ENCODE data around the gene TNFRSF19.

The TNFRSF19 gene

DNA sequence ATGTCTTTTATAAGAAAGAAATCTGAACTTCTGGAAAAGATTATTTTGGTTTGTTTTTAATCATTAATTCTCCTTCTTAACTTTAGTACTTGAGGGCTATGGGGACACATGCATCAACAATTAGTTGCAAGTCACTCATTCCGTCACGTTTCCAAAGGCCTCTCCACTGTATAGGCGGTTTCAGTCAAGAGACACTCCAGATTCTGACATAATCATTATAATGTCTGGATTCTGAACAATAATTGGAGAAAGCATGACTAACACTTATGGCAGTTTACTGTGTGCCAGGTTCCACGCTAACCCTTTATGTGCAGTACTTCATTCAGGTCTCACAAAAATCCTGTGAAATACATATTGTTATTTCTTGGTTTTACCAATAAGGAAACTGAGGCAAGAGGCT lies 71.9 kb downstream of the TNFRSF19 start:
- no peak overlapping the region for H3K27ac ChIP-seq
- TF ChIP-seq, protein P1, sequence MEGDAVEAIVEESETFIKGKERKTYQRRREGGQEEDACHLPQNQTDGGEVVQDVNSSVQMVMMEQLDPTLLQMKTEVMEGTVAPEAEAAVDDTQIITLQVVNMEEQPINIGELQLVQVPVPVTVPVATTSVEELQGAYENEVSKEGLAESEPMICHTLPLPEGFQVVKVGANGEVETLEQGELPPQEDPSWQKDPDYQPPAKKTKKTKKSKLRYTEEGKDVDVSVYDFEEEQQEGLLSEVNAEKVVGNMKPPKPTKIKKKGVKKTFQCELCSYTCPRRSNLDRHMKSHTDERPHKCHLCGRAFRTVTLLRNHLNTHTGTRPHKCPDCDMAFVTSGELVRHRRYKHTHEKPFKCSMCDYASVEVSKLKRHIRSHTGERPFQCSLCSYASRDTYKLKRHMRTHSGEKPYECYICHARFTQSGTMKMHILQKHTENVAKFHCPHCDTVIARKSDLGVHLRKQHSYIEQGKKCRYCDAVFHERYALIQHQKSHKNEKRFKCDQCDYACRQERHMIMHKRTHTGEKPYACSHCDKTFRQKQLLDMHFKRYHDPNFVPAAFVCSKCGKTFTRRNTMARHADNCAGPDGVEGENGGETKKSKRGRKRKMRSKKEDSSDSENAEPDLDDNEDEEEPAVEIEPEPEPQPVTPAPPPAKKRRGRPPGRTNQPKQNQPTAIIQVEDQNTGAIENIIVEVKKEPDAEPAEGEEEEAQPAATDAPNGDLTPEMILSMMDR (IDR thresholded peaks at IDR 0.05): no peak
- H3K4me3 ChIP-seq: no peak overlapping the region
- no peak for DNase-seq (ENCODE audit: low spot score)

DNA sequence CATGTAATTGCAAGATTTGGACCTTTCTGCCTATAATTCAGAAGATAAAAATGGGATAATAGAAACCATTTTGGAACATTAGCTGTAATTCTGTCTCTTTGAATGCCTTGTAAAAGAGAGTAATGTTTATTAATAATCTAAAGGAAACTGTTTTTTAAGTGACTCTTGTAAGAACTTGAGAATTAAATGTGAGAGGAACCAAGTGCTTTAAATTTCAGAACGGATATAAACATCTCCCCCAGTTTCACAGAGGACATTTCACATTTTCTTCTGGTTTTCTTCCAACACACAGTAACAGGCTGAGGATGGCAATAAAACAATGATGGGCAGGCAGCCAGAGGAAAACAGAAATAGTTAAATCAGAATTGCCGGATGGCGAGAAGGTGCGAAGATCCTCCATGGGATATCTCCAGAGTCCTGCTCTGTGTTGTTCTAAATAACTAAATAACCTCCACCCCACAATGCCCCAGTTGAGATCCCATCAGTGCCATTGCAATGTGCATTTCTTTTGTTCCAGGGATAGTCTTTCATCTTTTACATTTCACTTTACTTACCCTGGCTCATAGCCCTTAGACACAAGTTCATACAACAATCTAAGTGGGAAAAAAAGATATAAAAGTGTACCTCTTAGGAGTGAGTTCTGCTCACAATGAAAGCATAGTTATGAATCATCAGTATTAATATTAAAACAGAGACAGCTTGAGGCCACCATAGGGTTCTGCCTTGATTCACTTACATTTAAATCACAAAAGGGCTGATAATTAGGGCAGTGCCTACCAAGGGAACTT lies 73.3 kb downstream of the TNFRSF19 start:
- DNase-seq (ENCODE audit: low spot score): no peak
- TF ChIP-seq, protein P1 (IDR thresholded peaks at IDR 0.05): no peak
- no peak overlapping the region for H3K4me3 ChIP-seq
- H3K27ac ChIP-seq: no peak overlapping the region

DNA sequence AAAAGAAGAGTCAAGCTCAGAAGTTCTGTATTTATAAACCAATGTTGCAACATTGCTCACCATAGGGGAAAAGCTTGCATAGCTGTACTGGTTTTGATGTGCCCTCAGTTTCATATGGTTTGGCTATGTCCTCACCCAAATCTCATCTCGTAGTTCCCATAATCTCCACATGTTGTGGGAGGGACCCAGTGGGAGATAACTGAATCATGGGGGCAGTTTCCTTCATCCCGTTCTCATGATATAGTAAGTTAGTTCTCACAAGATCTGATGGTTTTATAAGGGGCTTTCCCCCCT lies 73.9 kb downstream of the TNFRSF19 start:
- no peak for DNase-seq (ENCODE audit: low spot score)
- Histone ChIP-seq H3K4me3 (no peak overlapping the region), H3K27ac (no peak overlapping the region)
- TF ChIP-seq, protein P1 (IDR thresholded peaks at IDR 0.05): no peak

DNA sequence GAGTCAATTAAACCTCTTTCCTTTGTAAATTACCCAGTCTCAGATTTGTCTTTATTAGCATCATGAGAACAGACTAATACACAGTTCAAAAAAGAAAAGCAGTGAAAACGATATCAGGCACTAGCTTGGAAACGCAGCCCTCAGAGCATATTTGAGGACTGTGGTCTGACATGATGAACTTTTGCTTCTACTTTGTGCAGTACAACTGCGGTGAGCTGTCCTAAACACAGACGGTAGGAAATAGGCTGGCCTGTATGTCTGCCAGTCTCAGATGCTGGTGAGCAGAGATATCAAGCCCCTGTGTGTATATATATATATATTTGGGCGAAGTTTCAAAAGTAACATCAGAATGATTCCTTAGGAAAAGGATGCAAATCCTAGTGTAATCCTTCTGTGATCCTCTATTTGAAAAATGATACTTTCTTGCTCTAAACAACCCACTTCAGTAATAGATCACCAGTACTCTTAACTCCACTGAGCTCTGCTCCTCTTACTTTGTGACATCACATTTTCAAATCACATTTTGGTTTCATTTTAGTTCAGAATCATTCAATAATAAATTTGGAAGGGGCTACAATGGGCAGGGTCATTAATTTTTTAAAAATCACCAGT lies 74.4 kb downstream of the TNFRSF19 start:
- TF ChIP-seq, protein P1 (IDR thresholded peaks at IDR 0.05): no peak
- H3K27ac ChIP-seq: no peak overlapping the region
- H3K4me3 ChIP-seq: no peak overlapping the region
- DNase-seq (ENCODE audit: low spot score): no peak

DNA sequence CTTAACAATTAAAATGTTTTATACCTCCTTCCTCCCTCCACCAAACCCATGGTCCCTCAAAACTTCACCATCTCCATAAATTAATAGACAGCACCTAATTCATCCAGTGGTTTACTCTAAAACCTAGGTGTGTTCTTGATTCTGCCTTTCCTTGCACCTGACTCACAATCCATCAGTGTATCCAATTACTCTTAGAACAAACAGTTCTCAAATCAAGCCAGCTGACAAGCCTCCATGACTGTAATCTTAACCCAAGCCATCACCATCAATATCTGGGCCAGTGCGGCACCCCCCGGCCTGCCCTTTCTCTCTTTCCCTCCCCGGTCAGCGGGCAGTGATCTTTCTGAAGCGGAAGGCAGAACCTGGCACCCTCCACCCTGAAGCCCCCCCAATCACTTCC lies 75.6 kb downstream of the TNFRSF19 start:
- H3K4me3 ChIP-seq: no peak overlapping the region
- no peak overlapping the region for H3K27ac ChIP-seq
- TF ChIP-seq, protein P1 (IDR thresholded peaks at IDR 0.05): no peak
- no peak for DNase-seq (ENCODE audit: low spot score)

DNA sequence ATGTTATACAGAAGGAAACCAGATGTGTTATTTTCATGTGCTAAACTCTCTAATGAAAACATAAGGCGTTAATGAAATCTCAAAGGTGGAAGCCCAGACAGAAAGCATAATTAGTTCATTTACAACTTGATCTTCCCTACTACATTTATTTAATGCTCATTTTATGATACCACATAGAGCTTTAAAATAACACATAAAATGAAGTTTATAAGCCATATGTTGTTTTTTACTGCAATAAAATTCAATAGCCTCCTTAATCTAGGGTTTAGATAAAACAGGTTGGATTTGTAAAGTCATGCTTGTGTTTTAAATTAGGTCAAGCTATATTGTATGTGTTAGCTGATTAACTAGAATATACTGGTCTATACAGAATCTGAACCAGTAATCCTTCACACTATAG lies 81.2 kb downstream of the TNFRSF19 start:
- Histone ChIP-seq H3K4me3 (no peak overlapping the region), H3K27ac (no peak overlapping the region)
- TF ChIP-seq, protein P1 (IDR thresholded peaks at IDR 0.05): no peak
- DNase-seq (ENCODE audit: low spot score): no peak

DNA sequence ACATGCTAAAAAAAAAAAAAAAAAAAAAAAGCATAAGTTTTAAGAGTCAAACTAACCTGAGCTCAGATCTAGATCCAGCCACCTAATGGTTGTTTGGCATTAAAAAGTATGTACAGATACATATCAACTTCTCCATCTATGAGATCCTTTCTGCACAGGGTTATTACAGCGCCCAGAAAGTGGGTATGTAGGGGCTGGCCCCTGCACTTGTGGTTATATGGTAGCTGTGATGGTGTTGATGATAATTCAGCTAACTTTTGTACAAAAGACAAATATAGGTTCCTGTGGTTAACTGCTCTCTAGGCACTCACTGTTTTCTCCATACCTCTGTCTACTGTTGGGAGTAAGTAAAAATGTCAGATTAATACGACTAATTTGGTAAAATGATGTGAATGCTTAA lies 81.7 kb downstream of the TNFRSF19 start:
- DNase-seq (ENCODE audit: low spot score): no peak
- TF ChIP-seq, protein P1 (IDR thresholded peaks at IDR 0.05): no peak
- H3K27ac ChIP-seq: no peak overlapping the region
- no peak overlapping the region for H3K4me3 ChIP-seq
